GM12801 (cell line): ENCODE data around the gene TGM2.

Experiments used
- TF ChIP-seq, protein P1 (sequence below): IDR thresholded peaks from one replicate; pipeline ENCODE4 v1.5.1; 2011; ENCODE audit warnings: control low read depth; ENCODE audit not compliant: insufficient read length; ENCODE audit errors: extremely low read depth

TGM2 gene

DNA sequence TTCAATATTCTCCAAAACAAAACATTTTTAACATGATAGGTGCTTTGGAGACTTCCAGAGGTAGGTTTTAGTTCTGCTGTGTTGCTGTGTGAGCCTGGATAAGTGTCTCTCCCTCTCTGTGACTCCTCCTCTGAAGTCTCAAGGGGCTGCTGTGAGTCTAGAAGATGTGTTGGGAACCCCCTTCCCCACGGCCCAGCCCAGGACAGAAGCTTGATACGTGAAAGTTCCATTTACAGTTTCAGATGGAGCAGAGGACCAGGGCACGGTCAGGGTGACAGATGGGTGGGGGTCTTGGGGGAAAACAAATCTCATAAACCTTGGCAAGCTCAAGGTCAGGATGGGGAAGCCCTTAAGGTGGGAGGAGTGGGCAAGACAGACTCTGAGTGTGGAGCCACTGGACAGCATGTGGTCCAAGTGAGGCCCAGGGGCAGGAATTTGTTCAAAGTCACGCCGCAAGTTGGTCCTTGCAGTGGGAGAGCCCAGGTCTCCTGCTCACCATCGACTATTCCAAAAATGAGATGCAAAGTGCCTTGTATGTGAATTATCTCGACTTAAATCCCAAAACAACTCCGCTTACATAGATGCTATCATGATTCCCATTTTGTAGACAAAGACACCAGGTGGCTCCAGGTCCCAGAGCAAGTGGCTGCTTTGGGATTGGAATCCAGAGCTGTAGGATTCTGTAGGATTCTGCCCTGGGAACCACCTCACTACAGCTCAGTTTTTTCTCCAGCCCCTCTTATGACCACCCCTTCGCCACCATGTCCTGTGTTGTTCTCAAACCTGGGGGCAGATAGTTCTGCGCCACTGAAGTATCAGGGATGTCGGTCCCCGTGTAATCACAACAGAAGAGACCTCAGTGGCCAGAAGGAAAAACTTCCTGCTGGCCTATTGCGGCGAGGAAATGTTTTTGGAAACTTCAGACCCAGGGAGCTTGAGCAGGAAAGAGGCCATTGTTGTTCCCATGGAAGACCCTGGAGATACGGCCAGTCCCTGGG is 1.9 kb downstream of the TGM2 start:
- TF ChIP-seq, protein P1, sequence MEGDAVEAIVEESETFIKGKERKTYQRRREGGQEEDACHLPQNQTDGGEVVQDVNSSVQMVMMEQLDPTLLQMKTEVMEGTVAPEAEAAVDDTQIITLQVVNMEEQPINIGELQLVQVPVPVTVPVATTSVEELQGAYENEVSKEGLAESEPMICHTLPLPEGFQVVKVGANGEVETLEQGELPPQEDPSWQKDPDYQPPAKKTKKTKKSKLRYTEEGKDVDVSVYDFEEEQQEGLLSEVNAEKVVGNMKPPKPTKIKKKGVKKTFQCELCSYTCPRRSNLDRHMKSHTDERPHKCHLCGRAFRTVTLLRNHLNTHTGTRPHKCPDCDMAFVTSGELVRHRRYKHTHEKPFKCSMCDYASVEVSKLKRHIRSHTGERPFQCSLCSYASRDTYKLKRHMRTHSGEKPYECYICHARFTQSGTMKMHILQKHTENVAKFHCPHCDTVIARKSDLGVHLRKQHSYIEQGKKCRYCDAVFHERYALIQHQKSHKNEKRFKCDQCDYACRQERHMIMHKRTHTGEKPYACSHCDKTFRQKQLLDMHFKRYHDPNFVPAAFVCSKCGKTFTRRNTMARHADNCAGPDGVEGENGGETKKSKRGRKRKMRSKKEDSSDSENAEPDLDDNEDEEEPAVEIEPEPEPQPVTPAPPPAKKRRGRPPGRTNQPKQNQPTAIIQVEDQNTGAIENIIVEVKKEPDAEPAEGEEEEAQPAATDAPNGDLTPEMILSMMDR, result no peak

DNA sequence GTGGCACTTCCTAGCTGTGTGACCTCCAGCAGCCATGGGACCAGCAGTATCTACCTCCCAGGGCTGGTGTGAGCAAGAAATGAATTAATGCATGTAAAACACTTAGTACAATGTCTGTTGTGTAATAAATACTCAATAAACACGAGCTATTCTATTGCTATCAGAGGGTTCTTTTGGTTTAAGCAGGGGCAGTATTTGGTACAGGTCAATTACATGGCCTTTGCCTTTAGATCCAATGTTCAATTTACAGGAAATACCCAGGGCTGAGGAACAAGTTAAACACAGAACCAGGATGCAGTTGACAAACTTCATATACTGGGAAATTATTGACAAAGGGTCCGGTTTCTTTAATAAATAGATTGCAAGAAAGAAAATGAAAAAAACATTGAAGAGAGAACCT is 2.9 kb downstream of the TGM2 start:
- TF ChIP-seq, protein P1, result no peak

DNA sequence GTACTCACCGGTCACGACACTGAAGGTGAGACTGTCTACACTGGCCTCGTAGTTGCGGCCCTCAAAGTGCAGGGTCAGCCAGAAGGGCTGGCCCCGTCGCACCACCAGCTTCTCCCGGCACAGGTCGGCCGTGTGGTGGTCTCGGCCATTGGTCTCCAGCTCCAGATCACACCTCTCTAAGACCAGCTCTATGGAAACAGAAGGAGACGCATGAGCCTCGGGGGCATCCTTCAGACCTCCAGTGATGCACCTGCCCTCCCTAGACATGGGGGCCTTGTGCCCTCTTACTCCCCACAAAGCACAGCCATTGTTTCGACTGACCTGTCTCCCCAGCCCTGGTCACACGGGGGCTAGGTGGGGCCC is 3.7 kb downstream of the TGM2 start:
- TF ChIP-seq, protein P1, result no peak

DNA sequence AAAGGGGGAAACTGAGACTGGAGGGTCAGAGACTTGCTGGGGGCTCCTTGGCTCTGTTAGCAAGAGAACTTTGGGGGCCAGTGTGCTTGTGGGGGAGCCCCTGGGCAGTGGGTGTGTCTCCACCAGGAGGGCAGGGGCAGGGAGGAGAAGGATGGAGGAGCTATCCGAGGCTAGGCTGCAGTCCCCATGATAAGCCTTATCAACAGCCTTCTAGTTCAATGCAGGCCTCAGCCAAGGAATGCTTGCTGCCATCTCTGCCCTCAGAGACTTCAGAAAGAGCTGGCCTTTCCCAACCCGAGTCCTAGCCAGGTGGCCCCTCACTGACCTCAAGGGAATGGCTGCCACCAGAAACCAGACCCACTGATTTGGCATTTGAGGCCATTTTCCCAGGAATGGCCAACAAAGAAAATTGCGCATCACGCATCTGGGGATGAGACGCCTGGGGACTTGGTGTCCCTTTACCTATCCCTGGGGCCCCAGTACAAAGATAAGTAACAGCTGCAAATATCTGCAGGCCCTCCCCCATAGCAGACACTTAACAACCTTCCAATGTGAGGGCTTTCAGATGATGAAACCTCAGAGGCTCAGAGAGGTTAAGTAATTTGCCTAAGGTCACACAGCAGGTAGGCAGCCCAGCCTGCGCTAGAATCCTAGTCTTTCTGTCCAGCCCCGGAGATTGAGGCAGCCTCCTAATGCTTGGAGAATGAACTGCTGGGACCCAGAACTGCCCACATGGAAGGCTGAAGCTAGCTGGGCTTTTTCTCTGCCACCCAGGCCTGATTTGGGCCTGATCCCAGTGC is 4.9 kb downstream of the TGM2 start:
- TF ChIP-seq, protein P1, result no peak

DNA sequence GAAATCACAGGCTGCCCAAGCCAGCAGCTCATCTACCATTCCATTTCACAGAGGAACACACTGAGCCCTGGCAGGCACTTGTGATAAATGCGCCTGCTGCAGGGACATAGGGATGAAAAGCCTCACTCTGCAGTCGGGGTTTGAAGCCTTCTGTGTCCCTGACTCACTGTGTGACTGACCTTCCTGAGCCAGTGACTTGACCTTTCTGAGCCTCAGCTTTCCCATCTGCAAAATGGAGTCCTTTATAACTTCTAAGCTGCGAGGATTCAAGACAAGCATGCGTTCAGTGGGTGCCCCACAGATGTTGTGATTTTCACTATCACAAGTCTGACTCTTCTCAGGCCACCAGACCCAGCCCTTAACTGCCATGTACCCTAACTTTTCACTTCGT is 5.5 kb downstream of the TGM2 start:
- TF ChIP-seq, protein P1, result no peak

DNA sequence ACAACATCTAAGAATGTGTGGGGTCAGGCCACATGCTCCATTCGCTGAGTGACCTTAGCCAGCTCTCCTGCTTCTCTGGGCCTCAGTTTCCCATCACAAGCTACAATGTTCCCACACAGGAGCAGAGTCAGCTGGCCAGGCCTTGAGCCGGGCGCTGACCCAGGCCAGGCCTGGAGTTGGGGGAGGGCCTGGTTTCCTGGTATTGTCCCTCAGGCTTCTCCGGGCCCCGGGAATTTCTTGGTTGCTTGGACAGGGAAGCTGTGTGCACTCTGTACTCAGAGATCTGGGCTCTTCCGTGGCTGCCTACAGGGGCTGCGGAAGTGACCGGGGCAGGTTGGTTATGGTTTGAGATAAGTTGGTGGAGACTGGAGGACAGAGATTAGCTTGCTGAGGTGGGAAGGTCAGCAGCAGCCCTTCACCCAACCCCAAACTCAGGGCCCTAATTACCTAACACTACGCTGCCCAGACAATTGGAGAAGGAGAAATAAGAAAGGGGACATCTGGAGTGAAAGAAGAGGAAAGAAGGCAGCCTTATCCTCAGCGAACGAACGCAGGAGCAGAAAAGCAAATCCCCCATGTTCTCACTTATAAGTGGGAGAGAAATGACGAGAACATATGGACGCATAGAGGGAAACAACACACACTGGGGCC is 6.2 kb downstream of the TGM2 start:
- TF ChIP-seq, protein P1, result no peak
